ENCODE data around the gene ZNF385B.

The ZNF385B gene

DNA sequence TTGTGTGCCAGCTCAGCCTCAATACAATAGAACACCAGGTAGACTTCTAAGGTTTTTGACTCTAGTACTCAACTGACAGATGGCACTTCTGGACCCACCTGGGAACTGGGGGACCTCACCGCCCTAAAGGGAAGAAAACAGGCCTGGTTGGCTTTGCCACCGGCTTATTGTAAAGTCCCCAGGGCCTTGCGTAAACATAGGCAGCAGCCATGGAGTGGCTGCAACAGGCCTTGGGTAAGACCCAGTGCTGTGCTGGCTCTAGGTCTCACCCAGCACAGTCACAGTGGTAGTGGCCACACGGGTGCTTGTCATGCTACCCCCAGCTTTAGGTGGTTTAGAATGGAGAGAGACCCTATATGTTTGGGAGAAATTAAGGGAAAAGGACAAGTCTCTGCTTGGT is 366.1 kb downstream of the ZNF385B start:
- H3K4me1 ChIP-seq (ENCODE audit: control insufficient read depth, insufficient read depth, low read length) = no peaks in the 10 kb centered on the region
- no peaks in the 10 kb centered on the region for H3K9me3 ChIP-seq (ENCODE audit: control insufficient read depth, insufficient read depth, low read depth, low read length)
- ChIA-PET CTCF (no interaction called here), POLR2A (no interaction called here)
- no peak overlapping the region for H3K4me3 ChIP-seq (ENCODE audit: low read depth, low read length)
- H3K36me3 ChIP-seq (ENCODE audit: control insufficient read depth in 2 of 2, insufficient read depth in 1 of 2, low read length in 2 of 2) = no peaks in the 10 kb centered on the region
- no peak overlapping the region for H3K27ac ChIP-seq (ENCODE audit: extremely low read depth, low read depth, low read length)
- TF ChIP-seq ZNF416 (tag by site-specific recombination; IDR thresholded peaks at IDR 0.05) (no peak), ZNF391 (tag by site-specific recombination; IDR thresholded peaks at IDR 0.05; ENCODE audit: borderline replicate concordance, low read depth) (no peak), ZNF785 (tag by site-specific recombination; IDR thresholded peaks at IDR 0.05) (no peak), ZNF146 (tag by site-specific recombination; IDR thresholded peaks at IDR 0.05) (no peak), ZNF837 (tag by site-specific recombination; IDR thresholded peaks at IDR 0.05) (no peak)

DNA sequence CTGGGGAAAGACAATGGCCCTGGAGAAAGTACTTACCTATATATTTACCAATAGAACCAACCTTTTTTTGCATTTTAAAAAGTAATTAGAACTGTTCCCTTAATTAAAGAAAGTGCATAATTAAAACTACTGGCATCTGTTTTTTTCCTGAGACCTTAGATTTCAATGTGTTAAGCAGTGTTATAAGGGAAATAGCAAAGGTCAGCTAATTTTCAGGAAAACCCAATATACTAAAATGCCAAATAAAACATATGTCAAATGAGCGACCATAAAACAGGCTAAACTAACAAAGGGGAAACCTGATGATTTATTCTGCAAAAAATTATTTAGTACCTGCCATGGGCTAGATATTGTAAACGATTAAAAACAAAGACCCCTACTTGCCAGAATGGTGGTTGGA is 372.8 kb downstream of the ZNF385B start:
- Histone ChIP-seq H3K27ac (ENCODE audit: extremely low read depth, low read depth, low read length) (no peak overlapping the region), H3K9me3 (ENCODE audit: control insufficient read depth, insufficient read depth, low read depth, low read length) (no peaks in the 10 kb centered on the region), H3K36me3 (ENCODE audit: control insufficient read depth in 2 of 2, insufficient read depth in 1 of 2, low read length in 2 of 2) (no peaks in the 10 kb centered on the region), H3K4me3 (ENCODE audit: low read depth, low read length) (no peak overlapping the region), H3K4me1 (ENCODE audit: control insufficient read depth, insufficient read depth, low read length) (peaks cover 5% of the 10 kb centered on the region)
- TF ChIP-seq, protein P1, sequence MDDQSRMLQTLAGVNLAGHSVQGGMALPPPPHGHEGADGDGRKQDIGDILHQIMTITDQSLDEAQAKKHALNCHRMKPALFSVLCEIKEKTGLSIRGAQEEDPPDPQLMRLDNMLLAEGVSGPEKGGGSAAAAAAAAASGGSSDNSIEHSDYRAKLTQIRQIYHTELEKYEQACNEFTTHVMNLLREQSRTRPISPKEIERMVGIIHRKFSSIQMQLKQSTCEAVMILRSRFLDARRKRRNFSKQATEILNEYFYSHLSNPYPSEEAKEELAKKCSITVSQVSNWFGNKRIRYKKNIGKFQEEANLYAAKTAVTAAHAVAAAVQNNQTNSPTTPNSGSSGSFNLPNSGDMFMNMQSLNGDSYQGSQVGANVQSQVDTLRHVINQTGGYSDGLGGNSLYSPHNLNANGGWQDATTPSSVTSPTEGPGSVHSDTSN (CRISPR knock-in tag; IDR thresholded peaks at IDR 0.05) = no peak
- TF ChIP-seq, protein P2, sequence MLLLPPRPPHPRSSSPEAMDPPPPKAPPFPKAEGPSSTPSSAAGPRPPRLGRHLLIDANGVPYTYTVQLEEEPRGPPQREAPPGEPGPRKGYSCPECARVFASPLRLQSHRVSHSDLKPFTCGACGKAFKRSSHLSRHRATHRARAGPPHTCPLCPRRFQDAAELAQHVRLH (tag by site-specific recombination; IDR thresholded peaks at IDR 0.05) = no peak
- TF ChIP-seq, protein P3, sequence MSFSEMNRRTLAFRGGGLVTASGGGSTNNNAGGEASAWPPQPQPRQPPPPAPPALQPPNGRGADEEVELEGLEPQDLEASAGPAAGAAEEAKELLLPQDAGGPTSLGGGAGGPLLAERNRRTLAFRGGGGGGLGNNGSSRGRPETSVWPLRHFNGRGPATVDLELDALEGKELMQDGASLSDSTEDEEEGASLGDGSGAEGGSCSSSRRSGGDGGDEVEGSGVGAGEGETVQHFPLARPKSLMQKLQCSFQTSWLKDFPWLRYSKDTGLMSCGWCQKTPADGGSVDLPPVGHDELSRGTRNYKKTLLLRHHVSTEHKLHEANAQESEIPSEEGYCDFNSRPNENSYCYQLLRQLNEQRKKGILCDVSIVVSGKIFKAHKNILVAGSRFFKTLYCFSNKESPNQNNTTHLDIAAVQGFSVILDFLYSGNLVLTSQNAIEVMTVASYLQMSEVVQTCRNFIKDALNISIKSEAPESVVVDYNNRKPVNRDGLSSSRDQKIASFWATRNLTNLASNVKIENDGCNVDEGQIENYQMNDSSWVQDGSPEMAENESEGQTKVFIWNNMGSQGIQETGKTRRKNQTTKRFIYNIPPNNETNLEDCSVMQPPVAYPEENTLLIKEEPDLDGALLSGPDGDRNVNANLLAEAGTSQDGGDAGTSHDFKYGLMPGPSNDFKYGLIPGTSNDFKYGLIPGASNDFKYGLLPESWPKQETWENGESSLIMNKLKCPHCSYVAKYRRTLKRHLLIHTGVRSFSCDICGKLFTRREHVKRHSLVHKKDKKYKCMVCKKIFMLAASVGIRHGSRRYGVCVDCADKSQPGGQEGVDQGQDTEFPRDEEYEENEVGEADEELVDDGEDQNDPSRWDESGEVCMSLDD (tag by site-specific recombination; IDR thresholded peaks at IDR 0.05) = no peak
- TF ChIP-seq ZNF560 (tag by site-specific recombination; IDR thresholded peaks at IDR 0.05; ENCODE audit: borderline replicate concordance) (no peak), ZNF404 (tag by site-specific recombination; IDR thresholded peaks at IDR 0.05) (no peak), REPIN1 (tag by site-specific recombination; IDR thresholded peaks at IDR 0.05; ENCODE audit: low read depth) (no peak), TRIM28 (IDR thresholded peaks at IDR 0.05; ENCODE audit: borderline replicate concordance, low read length) (no peak), ZNF626 (tag by site-specific recombination; IDR thresholded peaks at IDR 0.05) (no peak), ZNF155 (tag by site-specific recombination; IDR thresholded peaks at IDR 0.05) (no peak), ZNF416 (tag by site-specific recombination; IDR thresholded peaks at IDR 0.05) (no peak), MEIS1 (CRISPR knock-in tag; IDR thresholded peaks at IDR 0.05; ENCODE audit: borderline replicate concordance) (no peak), SCRT1 (tag by site-specific recombination; IDR thresholded peaks at IDR 0.05; ENCODE audit: borderline replicate concordance) (no peak), ZNF24 (tag by site-specific recombination; IDR thresholded peaks at IDR 0.05) (no peak), ZNF549 (tag by site-specific recombination; IDR thresholded peaks at IDR 0.05) (no peak)
- POLR2A ChIA-PET = no interaction called here
- CTCF ChIA-PET = no interaction called here

DNA sequence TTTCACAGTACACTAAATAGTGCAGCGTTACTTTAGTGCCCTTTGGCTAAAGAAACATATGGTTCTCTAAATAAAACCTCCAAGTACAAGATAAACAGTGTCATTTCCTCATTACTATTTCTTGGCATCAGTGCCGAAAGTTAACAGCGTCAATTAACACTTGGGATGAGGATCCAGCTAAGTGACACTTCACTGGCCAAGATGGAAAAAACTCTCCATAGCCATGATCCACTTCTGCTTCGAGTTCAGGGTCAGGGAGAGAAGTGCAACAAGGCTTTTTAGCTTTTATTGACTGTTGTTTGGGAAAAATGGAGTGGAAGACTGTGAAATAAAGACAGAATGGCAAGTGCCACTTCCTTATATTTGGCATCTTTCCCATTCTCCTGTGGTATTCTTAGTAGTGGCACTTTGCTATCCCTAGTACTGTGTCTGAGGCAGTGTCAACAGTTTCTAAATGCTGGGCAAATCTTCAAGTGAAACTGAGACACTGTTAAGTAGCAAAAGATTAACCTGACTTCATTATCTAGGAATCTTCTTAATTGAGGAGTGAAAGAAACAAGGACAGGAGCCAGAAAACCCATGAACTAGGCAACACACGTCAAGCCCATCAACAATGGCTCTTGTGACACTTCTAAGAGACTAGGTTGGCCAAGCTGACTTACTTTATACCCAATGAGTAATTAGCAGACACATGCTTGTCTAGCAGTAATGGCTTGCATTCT is 374.2 kb downstream of the ZNF385B start:
- Histone ChIP-seq H3K4me3 (ENCODE audit: low read depth, low read length) (no peak overlapping the region), H3K9me3 (ENCODE audit: control insufficient read depth, insufficient read depth, low read depth, low read length) (no peaks in the 10 kb centered on the region), H3K36me3 (ENCODE audit: control insufficient read depth in 2 of 2, insufficient read depth in 1 of 2, low read length in 2 of 2) (no peaks in the 10 kb centered on the region), H3K27ac (ENCODE audit: extremely low read depth, low read depth, low read length) (no peak overlapping the region), H3K4me1 (ENCODE audit: control insufficient read depth, insufficient read depth, low read length) (peaks cover 5% of the 10 kb centered on the region)
- ChIA-PET CTCF (interaction anchor here (0.7 to 0.8 kb wide), 2 partner anchors 10 to 39 kb away, joined by 3 read pairs; no protein-coding TSS in a partner anchor), POLR2A (no interaction called here)
- TF ChIP-seq ZFP37 (tag by site-specific recombination; IDR thresholded peaks at IDR 0.05) (no peak), ZNF155 (tag by site-specific recombination; IDR thresholded peaks at IDR 0.05) (no peak), ZNF423 (tag by site-specific recombination; IDR thresholded peaks at IDR 0.05) (no peak)
- TF ChIP-seq, protein P4, sequence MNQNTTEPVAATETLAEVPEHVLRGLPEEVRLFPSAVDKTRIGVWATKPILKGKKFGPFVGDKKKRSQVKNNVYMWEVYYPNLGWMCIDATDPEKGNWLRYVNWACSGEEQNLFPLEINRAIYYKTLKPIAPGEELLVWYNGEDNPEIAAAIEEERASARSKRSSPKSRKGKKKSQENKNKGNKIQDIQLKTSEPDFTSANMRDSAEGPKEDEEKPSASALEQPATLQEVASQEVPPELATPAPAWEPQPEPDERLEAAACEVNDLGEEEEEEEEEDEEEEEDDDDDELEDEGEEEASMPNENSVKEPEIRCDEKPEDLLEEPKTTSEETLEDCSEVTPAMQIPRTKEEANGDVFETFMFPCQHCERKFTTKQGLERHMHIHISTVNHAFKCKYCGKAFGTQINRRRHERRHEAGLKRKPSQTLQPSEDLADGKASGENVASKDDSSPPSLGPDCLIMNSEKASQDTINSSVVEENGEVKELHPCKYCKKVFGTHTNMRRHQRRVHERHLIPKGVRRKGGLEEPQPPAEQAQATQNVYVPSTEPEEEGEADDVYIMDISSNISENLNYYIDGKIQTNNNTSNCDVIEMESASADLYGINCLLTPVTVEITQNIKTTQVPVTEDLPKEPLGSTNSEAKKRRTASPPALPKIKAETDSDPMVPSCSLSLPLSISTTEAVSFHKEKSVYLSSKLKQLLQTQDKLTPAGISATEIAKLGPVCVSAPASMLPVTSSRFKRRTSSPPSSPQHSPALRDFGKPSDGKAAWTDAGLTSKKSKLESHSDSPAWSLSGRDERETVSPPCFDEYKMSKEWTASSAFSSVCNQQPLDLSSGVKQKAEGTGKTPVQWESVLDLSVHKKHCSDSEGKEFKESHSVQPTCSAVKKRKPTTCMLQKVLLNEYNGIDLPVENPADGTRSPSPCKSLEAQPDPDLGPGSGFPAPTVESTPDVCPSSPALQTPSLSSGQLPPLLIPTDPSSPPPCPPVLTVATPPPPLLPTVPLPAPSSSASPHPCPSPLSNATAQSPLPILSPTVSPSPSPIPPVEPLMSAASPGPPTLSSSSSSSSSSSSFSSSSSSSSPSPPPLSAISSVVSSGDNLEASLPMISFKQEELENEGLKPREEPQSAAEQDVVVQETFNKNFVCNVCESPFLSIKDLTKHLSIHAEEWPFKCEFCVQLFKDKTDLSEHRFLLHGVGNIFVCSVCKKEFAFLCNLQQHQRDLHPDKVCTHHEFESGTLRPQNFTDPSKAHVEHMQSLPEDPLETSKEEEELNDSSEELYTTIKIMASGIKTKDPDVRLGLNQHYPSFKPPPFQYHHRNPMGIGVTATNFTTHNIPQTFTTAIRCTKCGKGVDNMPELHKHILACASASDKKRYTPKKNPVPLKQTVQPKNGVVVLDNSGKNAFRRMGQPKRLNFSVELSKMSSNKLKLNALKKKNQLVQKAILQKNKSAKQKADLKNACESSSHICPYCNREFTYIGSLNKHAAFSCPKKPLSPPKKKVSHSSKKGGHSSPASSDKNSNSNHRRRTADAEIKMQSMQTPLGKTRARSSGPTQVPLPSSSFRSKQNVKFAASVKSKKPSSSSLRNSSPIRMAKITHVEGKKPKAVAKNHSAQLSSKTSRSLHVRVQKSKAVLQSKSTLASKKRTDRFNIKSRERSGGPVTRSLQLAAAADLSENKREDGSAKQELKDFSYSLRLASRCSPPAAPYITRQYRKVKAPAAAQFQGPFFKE (tag by site-specific recombination; IDR thresholded peaks at IDR 0.05; ENCODE audit: borderline replicate concordance) = no peak
